ENCODE measurements around the gene XRCC3.
"Not testable (repeated sequence)": the region's sequence is repeated elsewhere in the genome, so short reads cannot be mapped to it uniquely, and the experiment has no call there.

Gene XRCC3

GRCh38 chr14:103659631-103660030, 55.6 kb downstream of the XRCC3 start:
- DNase-seq, result no peak

DNA sequence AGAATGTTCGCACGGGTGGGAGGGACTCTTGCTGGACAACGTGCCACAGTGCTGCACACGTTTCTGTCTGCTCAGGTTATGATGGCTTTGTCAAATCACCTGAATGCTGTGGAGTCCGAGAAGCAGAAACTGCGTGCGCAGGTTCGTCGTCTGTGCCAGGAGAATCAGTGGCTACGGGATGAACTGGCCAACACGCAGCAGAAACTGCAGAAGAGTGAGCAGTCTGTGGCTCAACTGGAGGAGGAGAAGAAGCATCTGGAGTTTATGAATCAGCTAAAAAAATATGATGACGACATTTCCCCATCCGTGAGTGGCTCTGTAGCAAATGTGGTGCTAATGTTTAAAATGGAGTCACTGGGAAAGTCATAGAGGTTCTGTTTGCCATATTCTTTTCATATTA, 57.8 kb downstream of the XRCC3 start:
- DNase-seq, result no peak

- no peak for DNase-seq
These were observed 58.5 kb downstream of the XRCC3 start for GRCh38 chr14:103656756-103657133.

DNA sequence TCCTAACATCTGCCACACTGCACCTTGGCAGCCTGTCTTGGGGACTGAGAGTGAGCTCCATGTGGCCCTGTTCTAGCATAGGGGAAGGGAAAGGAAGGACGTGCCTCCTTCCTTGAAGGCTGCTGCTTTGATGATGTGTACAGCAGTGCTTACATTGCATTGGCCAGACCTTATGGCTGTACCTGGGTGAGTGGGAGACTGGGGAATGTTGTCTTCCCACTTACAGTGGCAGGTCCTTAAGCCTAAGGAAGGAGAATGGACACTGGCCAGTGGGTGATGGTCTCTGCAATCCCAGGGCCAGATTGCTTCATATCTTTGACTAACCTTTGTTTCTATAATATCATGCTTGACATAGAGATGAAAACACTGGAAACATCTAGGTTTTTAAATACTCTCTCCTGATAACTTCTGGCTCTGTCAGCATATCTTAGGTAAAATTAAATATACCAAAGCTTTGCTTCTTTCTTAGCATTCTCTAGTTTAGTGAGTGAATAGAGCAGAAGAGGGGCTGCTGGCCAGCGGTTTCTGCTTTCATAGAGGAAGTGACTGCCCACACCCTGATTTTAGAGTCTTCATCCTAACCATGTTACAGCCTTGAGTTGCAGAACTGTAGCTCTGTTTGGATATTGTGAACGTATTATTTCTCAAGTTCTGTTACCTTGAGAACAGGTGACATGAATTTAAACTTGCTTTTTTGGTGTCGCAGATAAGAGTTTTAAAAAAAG, 59.1 kb downstream of the XRCC3 start:
- no peak for DNase-seq

GRCh38 chr14:103654619-103655018, 60.6 kb downstream of the XRCC3 start:
- DNase-seq, result no peak

- no peak for DNase-seq
These were observed 61.4 kb downstream of the XRCC3 start for GRCh38 chr14:103653805-103654204.

DNA sequence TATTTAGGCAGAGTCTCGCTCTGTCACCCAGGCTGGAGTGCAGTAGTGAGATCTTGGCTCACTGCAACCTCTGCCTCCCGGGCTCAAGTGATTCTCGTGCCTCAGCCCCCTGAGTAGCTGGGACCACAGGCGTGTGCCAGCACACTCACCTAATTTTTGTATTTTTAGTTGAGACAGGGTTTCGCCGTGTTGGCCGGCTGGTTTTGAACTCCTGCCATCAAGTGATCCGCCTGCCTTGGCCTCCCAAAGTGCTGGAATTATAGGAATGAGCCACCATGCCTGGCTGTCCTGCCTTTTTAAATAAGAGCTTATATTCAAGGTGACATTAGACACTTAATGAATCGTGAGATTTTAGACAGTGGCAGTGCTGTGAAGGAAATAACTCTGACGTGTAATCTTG, 61.9 kb downstream of the XRCC3 start:
- not testable (repeated sequence) for DNase-seq

GRCh38 chr14:103652806-103653205, 62.4 kb downstream of the XRCC3 start:
- DNase-seq, result no peak

GRCh38 chr14:103651585-103651984, 63.7 kb downstream of the XRCC3 start:
- no peak for DNase-seq

DNA sequence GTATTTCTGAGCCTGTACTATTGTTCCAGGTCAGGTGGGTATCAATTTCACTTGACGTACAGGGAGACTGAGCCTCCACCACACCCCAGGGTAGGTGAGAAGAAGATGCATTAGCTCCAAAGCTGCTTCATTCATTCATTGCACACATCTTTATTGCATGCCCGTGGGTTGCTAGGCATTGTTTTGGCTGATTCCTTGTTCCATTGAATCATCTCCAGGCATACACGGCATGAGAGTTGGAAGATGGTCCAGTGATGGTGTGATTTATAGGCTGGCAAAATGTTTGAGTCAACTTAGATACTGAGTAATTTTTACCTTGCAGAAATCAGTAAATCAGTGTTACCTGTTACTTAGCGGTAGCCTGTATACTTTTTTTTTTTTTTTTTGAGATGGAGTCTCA, 65.0 kb downstream of the XRCC3 start:
- no peak for DNase-seq

DNA sequence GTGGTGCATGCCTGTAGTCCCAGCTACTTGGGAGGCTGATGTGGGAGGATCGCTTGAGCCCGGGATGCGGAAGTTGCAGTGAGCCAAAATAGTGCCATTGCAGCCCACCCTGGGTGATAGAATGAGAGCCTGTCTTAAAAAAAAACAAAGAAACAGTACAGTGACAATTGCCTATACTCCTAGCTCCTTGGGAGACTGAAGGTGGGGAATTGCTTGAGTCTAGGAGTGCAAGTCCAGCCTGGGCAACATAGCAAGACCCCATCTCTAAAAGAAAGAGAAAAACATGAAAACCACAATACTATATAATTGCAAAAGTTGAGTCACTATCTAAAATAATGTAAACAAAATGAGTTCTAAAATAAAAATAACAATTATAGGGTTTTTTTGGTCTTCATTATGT, 66.2 kb downstream of the XRCC3 start:
- no peak for DNase-seq
